Fibroblast of pulmonary artery (primary cell): Measurements from ENCODE around the gene RAD21L1.

Source experiments
- DNase-seq: peaks from one replicate; pipeline ENCODE4 v3.0.0-alpha.2; 2010; ENCODE audit warnings: low read depth
- H3K4me3 ChIP-seq: replicated peaks from 2 replicates; pipeline ENCODE4 v1.5.1; 2011; ENCODE audit warnings: low read depth, mild to moderate bottlenecking, control low read depth, low read length, moderate library complexity
- TF ChIP-seq, protein P1 (sequence below): IDR thresholded peaks from 2 replicates; pipeline ENCODE4 v1.5.1; 2011; ENCODE audit warnings: mild to moderate bottlenecking, control low read depth, low read length, inconsistent platforms; ENCODE audit errors: missing control alignments

Gene RAD21L1

DNA sequence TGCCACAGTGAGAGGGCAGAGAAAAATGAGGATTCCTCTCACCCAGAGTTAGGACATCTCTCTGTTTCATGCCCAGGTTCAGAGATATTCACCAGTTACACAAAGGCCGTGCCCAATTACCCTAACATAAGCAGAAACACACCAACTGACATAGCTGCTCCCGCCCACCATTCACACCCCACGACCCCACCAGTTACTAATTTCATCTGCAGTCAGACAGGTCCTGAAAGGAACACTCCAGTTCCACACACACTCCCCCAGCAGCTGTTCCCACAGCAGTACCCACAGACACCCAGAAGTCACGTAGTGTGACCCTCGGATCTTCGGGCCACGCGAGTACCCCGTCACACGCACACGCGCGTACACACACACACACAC is 41.6 kb upstream of the RAD21L1 start:
- DNase-seq: no peak
- TF ChIP-seq, protein P1, sequence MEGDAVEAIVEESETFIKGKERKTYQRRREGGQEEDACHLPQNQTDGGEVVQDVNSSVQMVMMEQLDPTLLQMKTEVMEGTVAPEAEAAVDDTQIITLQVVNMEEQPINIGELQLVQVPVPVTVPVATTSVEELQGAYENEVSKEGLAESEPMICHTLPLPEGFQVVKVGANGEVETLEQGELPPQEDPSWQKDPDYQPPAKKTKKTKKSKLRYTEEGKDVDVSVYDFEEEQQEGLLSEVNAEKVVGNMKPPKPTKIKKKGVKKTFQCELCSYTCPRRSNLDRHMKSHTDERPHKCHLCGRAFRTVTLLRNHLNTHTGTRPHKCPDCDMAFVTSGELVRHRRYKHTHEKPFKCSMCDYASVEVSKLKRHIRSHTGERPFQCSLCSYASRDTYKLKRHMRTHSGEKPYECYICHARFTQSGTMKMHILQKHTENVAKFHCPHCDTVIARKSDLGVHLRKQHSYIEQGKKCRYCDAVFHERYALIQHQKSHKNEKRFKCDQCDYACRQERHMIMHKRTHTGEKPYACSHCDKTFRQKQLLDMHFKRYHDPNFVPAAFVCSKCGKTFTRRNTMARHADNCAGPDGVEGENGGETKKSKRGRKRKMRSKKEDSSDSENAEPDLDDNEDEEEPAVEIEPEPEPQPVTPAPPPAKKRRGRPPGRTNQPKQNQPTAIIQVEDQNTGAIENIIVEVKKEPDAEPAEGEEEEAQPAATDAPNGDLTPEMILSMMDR: no peak
- no peak overlapping the region for H3K4me3 ChIP-seq

DNA sequence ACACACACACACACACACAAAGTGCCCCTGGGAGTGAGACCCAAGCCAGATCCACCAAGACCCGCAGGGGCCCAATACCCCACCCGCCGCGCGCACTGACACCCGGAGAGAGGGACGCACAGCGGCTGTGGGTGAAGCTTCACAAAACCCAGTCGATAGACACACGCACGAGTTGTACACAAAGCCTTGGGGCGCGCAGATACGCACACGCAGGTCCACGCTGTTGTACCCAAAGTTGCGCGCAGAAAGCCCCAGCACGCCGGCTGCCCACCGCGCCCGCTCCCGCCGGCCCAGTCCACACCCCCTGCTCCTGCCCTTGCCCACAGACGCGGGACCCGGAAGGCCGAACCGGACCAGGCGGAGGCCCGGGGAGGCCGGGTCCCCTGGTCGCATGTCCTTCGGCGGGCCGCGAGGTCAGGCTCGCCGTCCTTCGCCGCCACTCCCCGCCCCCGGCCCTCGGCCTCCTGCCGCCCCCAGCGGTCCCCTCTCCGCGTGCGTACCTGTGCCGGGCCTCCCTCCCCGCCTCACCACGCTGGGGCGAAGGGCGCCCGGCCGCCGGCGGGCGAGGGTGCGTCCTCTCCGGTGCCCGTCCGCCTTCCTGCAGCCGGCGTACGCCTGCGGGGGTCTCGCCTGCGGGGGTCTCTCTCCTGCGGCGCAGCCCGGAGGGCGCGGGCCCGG is 41.1 kb upstream of the RAD21L1 start, which contains the start of gene TMEM74B:
TSS of gene TMEM74B (minus strand) at position 344 of the 678 bp plus-strand sequence. CDS start 1,180 bp downstream, outside the sequence.
- TF ChIP-seq, protein P1: no peak
- DNase-seq: no peak
- H3K4me3 ChIP-seq: peak within 1 kb of the TSS; percentile 42

DNA sequence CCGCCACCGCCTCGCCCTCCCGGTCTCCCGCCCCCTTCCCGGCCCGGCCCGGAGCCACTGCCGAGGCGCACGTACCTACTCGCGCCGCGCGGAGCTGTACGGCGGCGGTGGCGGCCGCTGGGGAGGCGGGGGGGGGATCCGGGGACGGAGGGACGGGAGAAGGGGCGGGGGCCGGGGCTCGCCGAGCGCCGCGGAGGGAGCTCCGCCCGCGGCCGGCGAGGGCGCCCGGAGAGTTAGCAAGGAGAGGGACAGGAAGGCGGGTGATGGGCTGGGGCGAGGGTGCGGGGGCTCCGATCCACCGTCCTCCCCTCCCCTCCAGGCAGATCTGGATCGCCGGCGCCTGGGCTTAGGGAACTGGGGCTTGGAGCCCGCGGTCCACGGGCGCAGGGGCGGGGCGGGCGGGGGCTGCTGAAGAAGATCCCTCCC is 40.5 kb upstream of the RAD21L1 start:
- no peak for DNase-seq
- peak overlapping the region; percentile 42 for H3K4me3 ChIP-seq
- TF ChIP-seq, protein P1: no peak

DNA sequence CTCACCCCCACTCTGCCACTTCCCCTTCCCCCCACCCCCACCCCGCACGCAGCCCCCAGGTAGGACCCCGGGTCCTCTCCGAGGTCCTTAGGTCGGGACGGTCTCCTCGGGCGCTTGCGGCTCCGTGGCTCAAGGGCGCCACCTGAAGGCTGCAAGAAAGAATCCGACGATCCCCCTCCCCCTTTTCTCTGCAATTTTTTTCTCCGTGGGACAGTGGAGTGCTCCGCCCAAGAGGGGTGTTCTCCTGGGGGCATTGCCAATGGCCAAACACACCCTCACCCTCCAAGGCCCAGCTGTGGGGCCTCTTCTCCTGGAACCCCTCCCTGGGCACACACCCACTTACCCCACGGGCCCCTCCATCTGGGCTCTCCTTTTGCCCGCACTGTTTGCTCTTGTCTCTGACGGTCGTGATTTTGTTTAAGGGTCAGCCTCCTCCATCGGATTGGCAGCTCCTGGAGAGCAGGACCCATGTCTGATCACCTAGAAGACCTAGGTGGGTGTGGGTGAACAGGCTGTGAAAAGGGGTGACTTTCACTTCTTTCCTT is 40.0 kb upstream of the RAD21L1 start:
- H3K4me3 ChIP-seq: peak overlapping the region; percentile 42
- TF ChIP-seq, protein P1: peak; percentile 55

DNA sequence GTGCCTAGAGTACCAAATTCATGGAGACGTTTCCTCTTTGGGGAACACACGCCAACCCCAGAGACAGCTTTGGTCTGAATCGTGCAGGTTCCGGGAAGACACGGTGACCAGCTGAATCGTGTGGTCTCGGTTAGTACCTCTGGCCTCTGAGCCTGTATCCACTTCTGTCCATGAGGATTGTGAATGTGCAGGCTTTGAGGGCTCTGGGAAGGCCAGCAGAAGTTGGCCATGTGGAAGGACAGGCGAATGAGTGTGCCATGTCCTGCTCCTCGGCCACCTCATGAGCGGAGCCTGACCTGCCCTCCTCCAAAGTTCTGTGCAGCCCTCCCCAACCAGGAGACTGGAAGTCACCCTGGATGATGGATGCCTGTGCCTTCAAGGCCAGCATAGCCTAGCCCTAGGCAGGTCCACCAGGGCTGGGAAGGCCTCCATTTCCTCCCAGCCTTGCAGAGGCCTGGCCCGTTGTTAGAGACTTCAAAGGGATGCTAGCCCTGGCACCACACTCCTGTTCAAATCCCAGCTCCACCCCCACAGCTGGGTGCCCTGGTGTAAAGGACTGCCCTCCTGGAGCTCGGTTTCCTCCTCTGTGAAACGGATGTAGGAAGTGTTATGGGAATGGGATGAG is 39.4 kb upstream of the RAD21L1 start:
- no peak overlapping the region for H3K4me3 ChIP-seq
- DNase-seq: no peak
- TF ChIP-seq, protein P1: no peak

More for the DNA sequence above, 40.0 kb upstream of the RAD21L1 start:
- peak; percentile 48 for DNase-seq

DNA sequence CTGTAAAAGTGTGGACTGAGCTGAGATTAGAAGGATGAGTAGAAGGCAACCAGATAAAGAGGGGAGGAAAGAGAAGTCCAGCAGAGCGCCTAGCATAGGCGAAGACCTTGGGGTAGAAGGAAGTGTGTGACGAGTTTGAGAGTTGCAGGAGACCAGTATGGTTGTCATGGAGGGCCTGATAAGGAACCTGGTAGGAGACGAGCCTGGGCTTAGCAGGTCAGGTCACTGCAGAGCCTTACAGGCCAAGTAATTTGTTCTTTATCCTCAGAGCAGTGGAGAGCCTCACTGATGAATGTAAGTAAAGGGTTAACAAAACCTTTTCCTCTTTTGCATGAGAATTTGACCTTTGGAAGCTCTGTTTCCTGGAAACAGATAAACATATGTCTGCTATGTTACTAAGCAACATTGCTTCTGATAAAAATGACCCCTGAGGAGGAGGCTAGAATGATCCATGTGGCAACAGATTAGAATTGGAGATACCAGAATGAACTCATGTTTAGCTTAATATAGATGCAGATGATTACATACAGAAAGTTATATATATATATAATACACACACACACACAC is 38.2 kb upstream of the RAD21L1 start:
- no peak for DNase-seq
- TF ChIP-seq, protein P1: no peak
- H3K4me3 ChIP-seq: no peak overlapping the region
